GM18861 (cell line): ENCODE results near the gene CLPSL2.
A peak's percentile ranks its signal among the peaks of the same experiment; 100 is the strongest.
"Not testable (repeated sequence)": the region's sequence is repeated elsewhere in the genome, so short reads cannot be mapped to it uniquely, and the experiment has no call there.

Source experiments
- ATAC-seq: cut with Tn5 transposase; IDR thresholded peaks from one replicate; pipeline ENCODE4 v1.9.1; 2021; ENCODE audit not compliant: unreplicated experiment

CLPSL2 gene, protein sequence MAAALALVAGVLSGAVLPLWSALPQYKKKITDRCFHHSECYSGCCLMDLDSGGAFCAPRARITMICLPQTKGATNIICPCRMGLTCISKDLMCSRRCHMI

GRCh38 chr6:35776364-35777215 lies at the start of gene CLPSL2:
CLPSL2 (plus strand) TSS chr6:35776598; CDS start chr6:35776619, 21 bp downstream.
- ATAC-seq, result no peak

- ATAC-seq, result no peak
Measured at GRCh38 chr6:35727231-35727934, 49.0 kb upstream of the CLPSL2 start.

DNA sequence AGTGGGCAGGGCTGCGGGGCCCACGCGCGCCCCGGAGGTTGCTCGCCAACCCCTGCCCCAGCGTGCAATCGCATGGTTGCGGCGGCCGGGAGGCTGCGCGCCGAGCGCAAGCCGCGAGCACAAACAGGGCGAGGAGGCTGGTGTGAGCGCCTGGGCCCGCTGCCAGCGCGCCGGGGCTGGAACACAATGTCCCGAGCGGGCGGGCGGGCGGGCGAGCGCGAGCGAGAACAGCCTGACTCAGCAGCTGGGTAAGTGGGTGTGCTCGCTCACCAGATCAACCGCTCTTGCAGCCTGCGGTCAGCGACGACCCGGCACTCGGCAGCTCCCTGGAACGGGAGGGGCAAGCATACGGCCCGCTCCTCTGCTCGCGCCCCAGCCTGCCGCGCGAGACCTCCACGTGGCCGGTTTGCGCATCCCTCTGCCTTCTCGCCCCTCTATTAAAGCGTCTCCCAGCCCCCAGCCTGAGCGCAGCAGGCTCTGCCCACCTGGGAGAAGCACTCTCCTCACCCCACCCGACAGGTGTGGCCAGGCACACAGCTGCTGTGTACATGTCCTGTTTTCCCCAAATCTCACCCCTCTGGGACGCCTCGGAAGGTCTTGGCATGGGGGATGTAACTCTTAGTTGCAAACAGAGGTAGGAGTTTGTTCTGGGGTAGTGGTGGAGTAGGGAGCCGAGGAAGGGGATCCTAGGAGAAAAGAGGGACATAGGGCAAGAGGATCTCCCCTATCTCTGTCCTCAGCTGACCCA lies 48.3 kb upstream of the CLPSL2 start:
- ATAC-seq, result peak; percentile 28

GRCh38 chr6:35728683-35729678 lies 47.4 kb upstream of the CLPSL2 start:
- ATAC-seq, result no peak

GRCh38 chr6:35729722-35730121 lies 46.7 kb upstream of the CLPSL2 start:
- no peak for ATAC-seq

GRCh38 chr6:35730745-35731413 lies 45.5 kb upstream of the CLPSL2 start:
- ATAC-seq, result no peak

DNA sequence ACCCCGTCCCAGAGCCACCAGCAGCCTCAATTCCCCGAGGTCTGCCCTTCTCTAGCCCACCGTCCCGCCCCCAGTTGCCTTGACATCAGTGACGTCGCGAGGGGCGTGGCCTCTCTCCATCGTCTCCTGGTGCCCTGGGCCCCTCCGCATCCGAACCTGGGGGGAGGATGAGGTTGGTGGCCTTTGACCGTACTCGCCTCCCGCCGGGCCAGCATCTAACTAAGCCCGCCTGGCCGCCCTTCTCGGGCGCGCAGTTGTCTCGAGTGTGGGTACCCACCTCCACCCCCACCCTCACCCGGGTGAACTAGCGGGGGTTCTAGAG lies 45.0 kb upstream of the CLPSL2 start:
- ATAC-seq, result peak; percentile 35

DNA sequence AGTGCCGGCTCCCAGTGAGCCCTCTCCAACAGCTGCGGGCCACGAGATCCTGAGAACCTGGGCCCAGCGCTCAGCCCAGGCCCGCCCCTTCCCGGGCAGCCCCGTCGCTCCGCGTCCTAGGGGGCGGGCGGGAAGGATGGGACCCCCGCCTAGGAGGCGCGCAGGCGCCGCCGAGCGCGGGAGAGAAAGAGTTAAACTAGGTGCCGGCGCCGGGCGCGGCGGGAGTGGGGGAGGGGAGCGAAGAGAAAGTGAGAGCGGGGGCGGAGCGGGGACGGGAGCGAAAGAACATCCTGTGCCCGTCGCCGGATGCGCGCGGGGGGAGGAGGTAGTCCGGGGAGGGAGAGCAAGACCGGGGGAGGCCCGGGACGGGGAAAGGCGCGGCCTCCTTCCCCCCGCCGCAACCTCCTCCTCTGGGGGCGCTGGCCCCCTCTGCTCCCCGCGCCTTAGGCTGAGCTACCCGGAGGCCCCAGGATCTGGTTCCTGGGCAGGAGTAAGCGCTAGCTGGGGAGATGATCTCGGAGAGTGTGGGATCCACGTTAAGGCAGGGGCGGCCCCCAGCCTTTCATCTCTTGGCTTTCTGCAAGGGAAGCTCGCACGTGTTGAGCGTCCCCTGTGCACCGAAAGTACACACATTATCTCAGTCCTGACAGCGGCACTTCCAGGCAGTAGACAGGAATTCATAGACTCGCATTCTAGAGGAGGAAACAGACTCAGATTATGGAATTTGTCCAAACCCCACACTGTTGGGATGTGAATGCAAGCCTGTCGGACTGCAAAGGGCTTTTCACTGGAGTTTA lies 44.5 kb upstream of the CLPSL2 start:
- peak; percentile 33 for ATAC-seq

DNA sequence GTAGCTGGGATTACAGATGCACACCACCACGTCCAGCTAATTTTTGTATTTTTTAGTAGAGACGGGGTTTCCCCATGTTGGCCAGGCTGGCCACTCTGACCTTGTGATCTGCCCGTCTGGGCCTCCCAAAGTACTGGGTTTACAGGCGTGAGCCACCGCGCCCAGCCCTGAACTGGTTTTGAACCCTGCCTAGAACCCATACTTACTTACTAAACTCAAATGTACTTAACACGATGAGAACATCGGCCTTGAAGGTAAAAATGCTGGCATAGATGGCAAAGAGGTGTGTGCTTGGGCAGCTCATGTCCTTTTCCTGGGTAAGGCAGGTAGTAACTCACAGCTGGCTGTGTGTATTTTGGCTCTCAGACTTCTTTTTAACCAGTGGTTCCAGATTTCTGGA lies 42.8 kb upstream of the CLPSL2 start:
- no peak for ATAC-seq

- not testable (repeated sequence) for ATAC-seq
Measured at GRCh38 chr6:35734319-35734718, 42.1 kb upstream of the CLPSL2 start.

- no peak for ATAC-seq
Measured at GRCh38 chr6:35735452-35735851, 40.9 kb upstream of the CLPSL2 start.

- ATAC-seq, result no peak
Measured at GRCh38 chr6:35736253-35736894, 40.0 kb upstream of the CLPSL2 start.

DNA sequence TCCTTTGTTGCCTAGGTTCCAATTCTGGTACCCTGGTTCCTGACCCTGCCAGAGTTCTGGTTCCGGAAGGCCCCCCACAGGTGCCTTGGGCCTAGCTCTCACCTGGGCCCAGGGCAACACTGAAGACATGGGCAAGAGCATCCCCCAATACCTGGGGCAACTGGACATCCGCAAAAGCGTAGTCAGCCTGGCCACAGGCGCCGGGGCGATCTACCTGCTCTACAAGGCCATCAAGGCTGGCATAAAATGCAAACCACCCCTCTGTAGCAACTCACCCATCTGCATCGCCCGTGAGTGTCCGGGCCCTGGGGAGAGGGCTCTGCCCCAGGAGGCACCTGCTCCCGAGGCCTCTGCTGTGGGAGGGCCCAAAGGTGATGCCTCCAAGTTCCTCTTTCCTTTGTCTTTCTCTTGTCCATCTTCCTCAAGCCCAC lies 39.4 kb upstream of the CLPSL2 start, which contains the start of gene ARMC12:
TSS of gene ARMC12 (plus strand) at position 51 of the 431 bp plus-strand sequence. CDS start at position 128, 77 bp downstream.
- no peak for ATAC-seq

- ATAC-seq, result no peak
Measured at GRCh38 chr6:35737413-35738211, 38.8 kb upstream of the CLPSL2 start.

- no peak for ATAC-seq
Measured at GRCh38 chr6:35739645-35740524, 36.5 kb upstream of the CLPSL2 start.

GRCh38 chr6:35742842-35743241 lies 33.6 kb upstream of the CLPSL2 start:
- no peak for ATAC-seq
